Testis (tissue), 3 donors: ENCODE data around the gene BDKRB1. TPM values are rescaled to one million over a fixed set of nuclear protein-coding genes. Genes with fewer than 3 reads are reported as not detected.

ENCODE experiments used
- DNase-seq: peaks from one replicate; pipeline ENCODE4 v3.0.0-alpha.2; 2019
- H3K27ac ChIP-seq, 2 donors: fragments of 200-600 bp; sonication (generic); one replicate each; pipeline ENCODE4 v1.5.1; 2019
- H3K27me3 ChIP-seq: fragments of 200-600 bp; sonication (generic); one replicate; pipeline ENCODE4 v1.5.1; 2019
- H3K36me3 ChIP-seq: fragments of 200-600 bp; sonication (generic); one replicate; pipeline ENCODE4 v1.5.1; 2017; ENCODE audit warnings: low read depth; ENCODE audit errors: missing control alignments
- H3K4me1 ChIP-seq: fragments of 200-600 bp; sonication (generic); one replicate; pipeline ENCODE4 v1.5.1; 2019
- H3K4me3 ChIP-seq, 2 donors: fragments of 200-600 bp; sonication (generic); one replicate each; pipeline ENCODE4 v1.5.1; 2017 to 2019
- H3K9me3 ChIP-seq: fragments of 200-600 bp; sonication (generic); one replicate; pipeline ENCODE4 v1.5.1; 2017
- CTCF ChIP-seq, 3 experiments: fragments of 450-650 bp in 2 of 3; fragments of 200-600 bp in 1 of 3; sonication (generic) in 1 of 3; IDR thresholded peaks; one replicate each; pipeline ENCODE4 v1.5.1; 2016 to 2019; ENCODE audit warnings: antibody characterized with exemption in 3 of 3, mild to moderate bottlenecking in 2 of 3, moderate library complexity in 1 of 3
- POLR2A ChIP-seq: fragments of 450-650 bp; IDR thresholded peaks from one replicate; pipeline ENCODE4 v1.6.1; 2017; ENCODE audit warnings: antibody characterized with exemption, mild to moderate bottlenecking, moderate library complexity
- WGBS, 2 donors: methylation state at CpG; one replicate each; pipeline ENCODE4 v1.1.5; 2018; 5-methylcytosine and 5-hydroxymethylcytosine counted together
- intact Hi-C: fragments of 100-400 bp; cut with DNase I; formaldehyde crosslinking; loops from one replicate; pipeline ENCODE4 v1.15.1; 2023; ENCODE audit warnings: low total_unique reads
- polyA plus RNA-seq: library from polyadenylated mRNA; stranded (reverse); fragments of 350-450 nt; fragmentation: Illumina TruSeq; extraction: RNeasy Lipid Tissue Mini Kit (QIAGEN cat#74804); gene quantifications from one replicate; pipeline ENCODE4 v1.2.3, GENCODE V29; 2014; ENCODE audit warnings: low read depth, low replicate concordance; ENCODE audit not compliant: insufficient read depth
- total RNA-seq, 2 donors: library from RNA; depleted of rRNA; stranded (reverse); fragments of >200 nt; gene quantifications; one replicate each; pipeline ENCODE4 v1.2.3, GENCODE V29; 2016

BDKRB1 gene
- total and polyA plus RNA-seq, 3 donors from 2014 or later, result 3.3 to 4.9 (median 3.4) TPM

GRCh38 chr14:96277890-96278289 is 21.9 kb downstream of the BDKRB1 start:
- no peak overlapping the region for H3K4me3 ChIP-seq
- intact Hi-C loops, result no loop called here
- H3K36me3 ChIP-seq, result no peaks in the 10 kb centered on the region
- TF ChIP-seq POLR2A (no peak), CTCF (IDR thresholded peaks at IDR 0.05) (no peak)
- H3K9me3 ChIP-seq, result no peaks in the 10 kb centered on the region
- no peak overlapping the region for H3K27ac ChIP-seq
- no peak for DNase-seq
- 93 to 100% methylated on average over 1 of the region's 1 CpG for WGBS, 2 donors
- no peaks in the 10 kb centered on the region for H3K27me3 ChIP-seq
- peaks cover 6% of the 10 kb centered on the region for H3K4me1 ChIP-seq

- H3K4me3 ChIP-seq, result no peak overlapping the region
- peaks cover 6% of the 10 kb centered on the region for H3K4me1 ChIP-seq
- intact Hi-C loops, result no loop called here
- H3K9me3 ChIP-seq, result no peaks in the 10 kb centered on the region
- DNase-seq, result no peak
- no peaks in the 10 kb centered on the region for H3K27me3 ChIP-seq
- 78 to 86% methylated on average over 8 of the region's 8 CpGs for WGBS, 2 donors
- H3K36me3 ChIP-seq, result no peaks in the 10 kb centered on the region
- H3K27ac ChIP-seq, result no peak overlapping the region
- TF ChIP-seq CTCF (IDR thresholded peaks at IDR 0.05), result no peak
- no peak for TF ChIP-seq POLR2A
These were observed 23.6 kb downstream of the BDKRB1 start for GRCh38 chr14:96279564-96279963.

- Histone ChIP-seq H3K9me3 (no peaks in the 10 kb centered on the region), H3K4me3 (no peak overlapping the region), H3K4me1 (peaks cover 5% of the 10 kb centered on the region), H3K27ac (no peak overlapping the region), H3K27me3 (no peaks in the 10 kb centered on the region), H3K36me3 (no peaks in the 10 kb centered on the region)
- no peak for DNase-seq
- no peak for TF ChIP-seq CTCF (IDR thresholded peaks at IDR 0.05)
- WGBS, 2 donors, result 90 to 95% methylated on average over 2 of the region's 2 CpGs
- intact Hi-C loops, result loop anchor here (10.0 kb wide), 1 partner anchor 135 kb away; no protein-coding TSS in a partner anchor
These were observed 24.1 kb downstream of the BDKRB1 start for GRCh38 chr14:96280104-96280503.

GRCh38 chr14:96281486-96281885 is 25.5 kb downstream of the BDKRB1 start:
- no peak overlapping the region for H3K27ac ChIP-seq
- no peaks in the 10 kb centered on the region for H3K4me1 ChIP-seq
- no peak for TF ChIP-seq CTCF (IDR thresholded peaks at IDR 0.05)
- no peaks in the 10 kb centered on the region for H3K9me3 ChIP-seq
- no peaks in the 10 kb centered on the region for H3K27me3 ChIP-seq
- DNase-seq, result no peak
- WGBS, 2 donors, result 74 to 75% methylated on average over 4 of the region's 4 CpGs
- no peaks in the 10 kb centered on the region for H3K36me3 ChIP-seq
- intact Hi-C loops, result loop anchor here (10.0 kb wide), 1 partner anchor 133 kb away; no protein-coding TSS in a partner anchor
- H3K4me3 ChIP-seq, result no peak overlapping the region

- intact Hi-C loops, result loop anchor here (10.0 kb wide), 1 partner anchor 131 kb away; no protein-coding TSS in a partner anchor
- H3K27ac ChIP-seq, result no peak overlapping the region
- no peaks in the 10 kb centered on the region for H3K4me1 ChIP-seq
- DNase-seq, result no peak
- no peaks in the 10 kb centered on the region for H3K36me3 ChIP-seq
- H3K27me3 ChIP-seq, result no peaks in the 10 kb centered on the region
- H3K9me3 ChIP-seq, result no peaks in the 10 kb centered on the region
- 92% methylated on average over 9 of the region's 9 CpGs for WGBS, 2 donors
- TF ChIP-seq CTCF (IDR thresholded peaks at IDR 0.05), result no peak
- no peak for TF ChIP-seq POLR2A
- no peak overlapping the region for H3K4me3 ChIP-seq
These were observed 28.0 kb downstream of the BDKRB1 start for GRCh38 chr14:96284008-96284407.
